GM12891 (cell line): ENCODE measurements around the gene SOD2.
"Not testable (repeated sequence)": the region's sequence is repeated elsewhere in the genome, so short reads cannot be mapped to it uniquely, and the experiment has no call there.

Experiments used
- DNase-seq: peaks from one replicate; pipeline ENCODE4 v3.0.0; 2011; ENCODE audit warnings: low spot score; ENCODE audit not compliant: insufficient read length
- FAIRE-seq: peaks from 2 replicates; lab custom pipeline; 2011; peaks lifted over from hg19 to GRCh38; lab: Jason Lieb, UNC
- PAX5 ChIP-seq: IDR thresholded peaks from 2 replicates; pipeline ENCODE4 v1.6.1; 2011; ENCODE audit warnings: low read length, moderate library complexity, mild to moderate bottlenecking; ENCODE audit not compliant: insufficient read depth, severe bottlenecking
- POLR2A ChIP-seq: IDR thresholded peaks from 2 replicates; pipeline ENCODE4 v1.6.1; 2011; ENCODE audit warnings: low read depth, low read length, control low read depth
- POLR2AphosphoS5 ChIP-seq: IDR thresholded peaks from 2 replicates; pipeline ENCODE4 v1.6.1; 2011; ENCODE audit warnings: low read depth, low read length, control low read depth
- POU2F2 ChIP-seq: IDR thresholded peaks from 2 replicates; pipeline ENCODE4 v1.6.1; 2011; ENCODE audit warnings: low read depth, mild to moderate bottlenecking, control low read depth, low read length, moderate library complexity
- SPI1 ChIP-seq: IDR thresholded peaks from 2 replicates; pipeline ENCODE4 v1.6.1; 2011; ENCODE audit warnings: low read depth, low read length, control low read depth
- TAF1 ChIP-seq: IDR thresholded peaks from 2 replicates; pipeline ENCODE4 v1.6.1; 2011; ENCODE audit warnings: low read depth, low read length, control low read depth

SOD2 gene

GRCh38 chr6:159726918-159727716, 34.1 kb upstream of the SOD2 start, which contains the start of gene WTAP:
Gene WTAP (plus strand): TSS chr6:159727506. CDS start chr6:159736266, 8,760 bp downstream.
- DNase-seq (peak; percentile 81), FAIRE-seq (peak; percentile 99)
- 0 out of 2 replicates have a peak, but pooled peaks have one; percentile 11 for TF ChIP-seq SPI1
- peak; percentile 89 for TF ChIP-seq TAF1
- peak; percentile 81 for TF ChIP-seq POU2F2
- peak; percentile 90 for TF ChIP-seq POLR2A
- TF ChIP-seq POLR2AphosphoS5 = peak; percentile 89
- peak; percentile 21 for TF ChIP-seq PAX5

- DNase-seq (no peak), FAIRE-seq (no peak)
Observed at GRCh38 chr6:159726255-159726917, 33.3 kb upstream of the SOD2 start.

DNA sequence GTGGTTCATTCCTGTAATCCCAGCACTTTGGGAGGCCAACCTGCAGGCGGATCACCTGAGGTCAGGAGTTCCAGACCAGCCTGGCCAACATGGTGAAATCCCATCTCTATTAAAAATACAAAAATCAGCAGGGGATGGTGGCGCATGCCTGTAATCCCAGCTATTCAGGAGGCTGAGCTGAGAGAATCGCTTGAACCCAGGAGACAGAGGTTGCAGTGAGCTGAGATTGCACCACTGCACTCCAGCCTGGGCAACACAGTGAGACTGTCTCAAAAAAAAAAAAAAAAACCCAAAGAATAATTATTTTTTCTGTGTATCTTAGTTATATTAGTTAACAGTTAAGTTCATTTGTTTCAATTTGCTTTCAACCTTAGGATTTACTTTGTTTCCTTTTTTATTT, 32.2 kb upstream of the SOD2 start:
- not testable (repeated sequence) for DNase-seq, FAIRE-seq

More at GRCh38 chr6:159726255-159726917, 33.3 kb upstream of the SOD2 start:
- no peak for TF ChIP-seq POLR2A
- no peak for TF ChIP-seq POLR2AphosphoS5
- no peak for TF ChIP-seq TAF1
- TF ChIP-seq SPI1 = no peak
- no peak for TF ChIP-seq PAX5
- TF ChIP-seq POU2F2 = no peak

- FAIRE-seq (no peak), DNase-seq (no peak)
- no peak for TF ChIP-seq POU2F2
- TF ChIP-seq TAF1 = no peak
- TF ChIP-seq SPI1 = no peak
- TF ChIP-seq POLR2AphosphoS5 = no peak
- TF ChIP-seq POLR2A = no peak
- no peak for TF ChIP-seq PAX5
Observed at GRCh38 chr6:159724778-159725177, 31.7 kb upstream of the SOD2 start.

DNA sequence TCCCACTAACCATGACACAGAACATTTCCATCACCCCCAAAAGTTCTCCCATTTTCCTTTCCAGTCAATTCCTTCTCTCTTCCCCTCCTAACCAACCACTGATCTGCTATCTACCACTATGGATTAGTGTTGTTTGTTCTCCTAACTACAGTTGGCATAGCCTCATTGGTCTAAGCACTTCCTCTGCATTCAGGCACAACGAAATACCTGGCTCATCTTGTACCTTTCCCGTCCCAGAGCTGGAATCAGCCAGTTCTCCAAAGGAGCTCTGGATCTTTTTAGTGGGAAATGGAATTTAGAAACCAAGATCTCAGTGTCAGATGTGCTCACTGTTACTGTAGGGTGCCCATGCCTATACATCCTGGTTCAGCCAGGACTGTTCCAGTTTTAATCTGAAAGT, 30.2 kb upstream of the SOD2 start:
- FAIRE-seq (no peak), DNase-seq (no peak)
- no peak for TF ChIP-seq SPI1
- no peak for TF ChIP-seq PAX5
- TF ChIP-seq POLR2AphosphoS5 = no peak
- no peak for TF ChIP-seq TAF1
- no peak for TF ChIP-seq POLR2A
- no peak for TF ChIP-seq POU2F2

- DNase-seq (no peak), FAIRE-seq (no peak)
- TF ChIP-seq POLR2A (no peak), SPI1 (no peak), TAF1 (no peak)
Observed at GRCh38 chr6:159722655-159723054, 29.6 kb upstream of the SOD2 start.

DNA sequence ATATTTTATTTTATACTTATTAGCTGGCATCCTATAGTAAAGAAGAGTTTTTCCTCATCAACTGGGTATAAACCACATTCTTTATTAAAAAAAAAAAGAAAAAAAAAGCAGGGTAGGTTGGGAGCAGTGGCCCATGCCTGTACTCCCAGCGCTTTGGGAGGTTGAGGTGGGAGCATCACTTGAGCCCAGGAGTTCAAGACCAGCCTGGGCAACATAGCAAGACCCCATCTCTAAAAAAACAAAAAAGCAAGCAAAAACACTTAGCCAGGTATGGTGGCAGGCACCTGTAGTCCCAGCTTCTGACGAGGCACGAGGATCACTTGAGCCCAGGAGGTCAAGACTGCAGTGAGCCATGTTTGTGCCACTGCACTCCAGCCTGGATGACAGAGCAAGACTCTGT, 28.9 kb upstream of the SOD2 start:
- not testable (repeated sequence) for FAIRE-seq, DNase-seq

GRCh38 chr6:159720708-159721107, 27.7 kb upstream of the SOD2 start:
- peak; percentile 8 for DNase-seq
- no peak for TF ChIP-seq TAF1
- TF ChIP-seq SPI1 = no peak
- TF ChIP-seq POLR2AphosphoS5 = no peak
- TF ChIP-seq PAX5 = no peak
- no peak for TF ChIP-seq POU2F2
- TF ChIP-seq POLR2A = no peak
- FAIRE-seq = no peak

DNA sequence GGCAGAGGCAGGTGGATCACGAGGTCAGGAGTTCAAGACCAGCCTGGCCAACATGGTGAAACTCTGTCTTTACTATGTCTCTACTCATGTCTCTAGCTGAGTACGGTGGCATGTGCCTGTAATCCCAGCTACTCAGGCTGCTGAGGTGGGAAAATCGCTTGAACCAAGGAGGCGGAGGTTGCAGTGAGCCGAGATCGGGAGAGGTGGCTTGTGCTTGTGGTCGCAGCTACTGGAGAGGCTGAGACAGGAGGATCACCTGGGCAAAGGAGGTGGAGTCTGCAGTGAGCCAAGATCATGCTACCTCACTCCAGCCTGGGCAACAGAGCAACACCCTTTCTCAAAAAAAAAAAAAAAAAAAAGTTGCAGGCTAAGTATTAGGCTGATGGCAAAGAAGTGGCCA, 26.2 kb upstream of the SOD2 start:
- TF ChIP-seq POU2F2 = no peak
- no peak for TF ChIP-seq POLR2A
- TF ChIP-seq SPI1 = no peak
- no peak for TF ChIP-seq TAF1
- no peak for TF ChIP-seq PAX5
- no peak for TF ChIP-seq POLR2AphosphoS5
- FAIRE-seq = no peak

DNA sequence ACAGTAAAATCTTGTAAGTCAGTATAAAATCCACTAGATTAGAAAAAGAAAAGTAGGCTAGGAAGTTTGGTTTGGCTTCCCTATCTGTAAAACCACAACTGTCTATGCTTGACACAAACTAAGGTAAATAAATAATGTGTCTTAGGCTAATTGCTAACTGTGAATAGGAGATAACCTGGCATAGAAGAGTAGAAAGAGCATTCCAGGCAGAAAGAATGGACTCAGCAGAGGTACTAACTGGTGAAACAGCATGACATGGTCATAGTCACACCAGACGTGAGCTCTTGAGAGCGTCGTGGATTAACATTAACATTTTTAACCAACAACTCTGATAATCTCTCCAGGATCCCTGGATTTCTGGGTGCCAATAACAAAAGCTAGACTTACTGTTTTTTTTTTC, 25.6 kb upstream of the SOD2 start:
- FAIRE-seq = no peak
- DNase-seq = no peak
- no peak for TF ChIP-seq SPI1
- no peak for TF ChIP-seq POLR2A
- TF ChIP-seq TAF1 = no peak
- no peak for TF ChIP-seq PAX5
- TF ChIP-seq POLR2AphosphoS5 = no peak
- TF ChIP-seq POU2F2 = no peak

More for the DNA sequence above, 26.2 kb upstream of the SOD2 start:
- DNase-seq = no peak
